ENCODE results near the gene PHF20.

Gene PHF20

GRCh38 chr20:35731469-35731788 is 40.4 kb upstream of the PHF20 start:
- H3K4me1 ChIP-seq (ENCODE audit: control insufficient read depth, insufficient read depth, low read length) = no peaks in the 10 kb centered on the region
- no peaks in the 10 kb centered on the region for H3K27me3 ChIP-seq (ENCODE audit: control insufficient read depth, insufficient read depth, low read length)
- no CpG with 5 or more reads among the region's 2 CpGs for WGBS (ENCODE audit: insufficient coverage, insufficient read length)
- no peak overlapping the region for H3K27ac ChIP-seq (ENCODE audit: low read length)
- H3K9me3 ChIP-seq (ENCODE audit: control insufficient read depth, insufficient read depth, low read length) = no peaks in the 10 kb centered on the region
- no peak for DNase-seq (ENCODE audit: low read depth, low spot score)
- peaks cover 40% of the 10 kb centered on the region for H3K36me3 ChIP-seq (ENCODE audit: control insufficient read depth, insufficient read depth, low read length)
- no peak overlapping the region for H3K4me3 ChIP-seq (ENCODE audit: low read length)

DNA sequence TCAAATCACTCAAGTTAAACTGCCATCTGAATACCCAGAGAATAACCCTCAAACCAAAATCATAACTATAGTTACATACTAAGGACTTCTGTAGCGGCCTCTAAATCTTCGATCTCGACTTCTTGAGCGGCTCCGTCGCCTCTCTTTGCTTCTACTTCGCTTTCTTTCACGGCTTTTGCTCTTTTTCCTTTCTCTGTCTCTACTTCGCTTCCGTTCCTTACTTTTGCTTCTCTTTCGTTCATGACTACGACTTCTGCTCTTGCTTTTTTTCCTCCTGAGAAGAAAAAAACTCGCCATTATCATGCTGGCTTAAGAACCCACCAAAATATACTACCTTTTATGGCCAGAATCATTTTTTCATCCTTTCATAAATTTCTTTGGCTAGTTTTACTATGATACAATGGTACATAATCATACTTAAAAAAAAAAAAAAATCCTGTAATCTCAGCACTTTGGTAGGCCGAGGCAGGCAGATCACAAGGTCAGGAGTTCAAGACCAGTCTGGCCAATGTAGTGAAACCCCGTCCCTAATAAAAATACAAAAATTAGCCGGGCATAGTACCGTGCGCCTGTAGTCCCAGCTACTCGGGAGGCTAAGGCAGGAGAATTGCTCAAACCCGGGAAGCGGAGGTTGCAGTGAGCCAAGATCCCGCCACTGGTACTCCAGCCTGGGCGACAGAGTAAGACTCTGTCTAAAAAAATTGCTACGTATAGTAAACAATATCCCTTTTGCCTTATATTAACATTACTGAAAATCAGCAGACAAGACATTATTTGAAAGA is 39.8 kb upstream of the PHF20 start:
- H3K27ac ChIP-seq (ENCODE audit: low read length) = no peak overlapping the region
- H3K4me3 ChIP-seq (ENCODE audit: low read length) = no peak overlapping the region

GRCh38 chr20:35732644-35732982 is 39.2 kb upstream of the PHF20 start:
- no peaks in the 10 kb centered on the region for H3K9me3 ChIP-seq (ENCODE audit: control insufficient read depth, insufficient read depth, low read length)
- no peak overlapping the region for H3K4me3 ChIP-seq (ENCODE audit: low read length)
- H3K36me3 ChIP-seq (ENCODE audit: control insufficient read depth, insufficient read depth, low read length) = peaks cover 32% of the 10 kb centered on the region
- H3K27ac ChIP-seq (ENCODE audit: low read length) = no peak overlapping the region
- WGBS (ENCODE audit: insufficient coverage, insufficient read length) = no CpG with 5 or more reads among the region's 1 CpG
- DNase-seq (ENCODE audit: low read depth, low spot score) = no peak
- no peaks in the 10 kb centered on the region for H3K4me1 ChIP-seq (ENCODE audit: control insufficient read depth, insufficient read depth, low read length)
- no peaks in the 10 kb centered on the region for H3K27me3 ChIP-seq (ENCODE audit: control insufficient read depth, insufficient read depth, low read length)

More for the DNA sequence above, 39.8 kb upstream of the PHF20 start:
- Histone ChIP-seq H3K4me1 (ENCODE audit: control insufficient read depth, insufficient read depth, low read length) (no peaks in the 10 kb centered on the region), H3K27me3 (ENCODE audit: control insufficient read depth, insufficient read depth, low read length) (no peaks in the 10 kb centered on the region), H3K36me3 (ENCODE audit: control insufficient read depth, insufficient read depth, low read length) (peaks cover 35% of the 10 kb centered on the region), H3K9me3 (ENCODE audit: control insufficient read depth, insufficient read depth, low read length) (no peaks in the 10 kb centered on the region)
- WGBS (ENCODE audit: insufficient coverage, insufficient read length) = no CpG with 5 or more reads among the region's 24 CpGs
- no peak for DNase-seq (ENCODE audit: low read depth, low spot score)

GRCh38 chr20:35734374-35734773 is 37.4 kb upstream of the PHF20 start:
- Histone ChIP-seq H3K4me1 (ENCODE audit: control insufficient read depth, insufficient read depth, low read length) (no peaks in the 10 kb centered on the region), H3K4me3 (ENCODE audit: low read length) (no peak overlapping the region)

GRCh38 chr20:35734777-35735649 is 36.8 kb upstream of the PHF20 start:
- no peaks in the 10 kb centered on the region for H3K9me3 ChIP-seq (ENCODE audit: control insufficient read depth, insufficient read depth, low read length)
- no peak overlapping the region for H3K4me3 ChIP-seq (ENCODE audit: low read length)
- no peaks in the 10 kb centered on the region for H3K4me1 ChIP-seq (ENCODE audit: control insufficient read depth, insufficient read depth, low read length)
- no CpG with 5 or more reads among the region's 4 CpGs for WGBS (ENCODE audit: insufficient coverage, insufficient read length)
- H3K27ac ChIP-seq (ENCODE audit: low read length) = no peak overlapping the region
- no peak for DNase-seq (ENCODE audit: low read depth, low spot score)
- no peaks in the 10 kb centered on the region for H3K27me3 ChIP-seq (ENCODE audit: control insufficient read depth, insufficient read depth, low read length)
- peaks cover 30% of the 10 kb centered on the region; the same call in 1 of the 2 replicates for H3K36me3 ChIP-seq (ENCODE audit: control insufficient read depth, insufficient read depth, low read length)

More at GRCh38 chr20:35734374-35734773, 37.4 kb upstream of the PHF20 start:
- H3K9me3 ChIP-seq (ENCODE audit: control insufficient read depth, insufficient read depth, low read length) = no peaks in the 10 kb centered on the region
- no peak overlapping the region for H3K27ac ChIP-seq (ENCODE audit: low read length)
- H3K36me3 ChIP-seq (ENCODE audit: control insufficient read depth, insufficient read depth, low read length) = peaks cover 32% of the 10 kb centered on the region; the same call in 1 of the 2 replicates
- no peak for DNase-seq (ENCODE audit: low read depth, low spot score)
- H3K27me3 ChIP-seq (ENCODE audit: control insufficient read depth, insufficient read depth, low read length) = no peaks in the 10 kb centered on the region

GRCh38 chr20:35735826-35736470 is 35.9 kb upstream of the PHF20 start:
- Histone ChIP-seq H3K4me1 (ENCODE audit: control insufficient read depth, insufficient read depth, low read length) (no peaks in the 10 kb centered on the region), H3K27me3 (ENCODE audit: control insufficient read depth, insufficient read depth, low read length) (no peaks in the 10 kb centered on the region), H3K4me3 (ENCODE audit: low read length) (no peak overlapping the region), H3K36me3 (ENCODE audit: control insufficient read depth, insufficient read depth, low read length) (peaks cover 30% of the 10 kb centered on the region; the same call in 1 of the 2 replicates), H3K9me3 (ENCODE audit: control insufficient read depth, insufficient read depth, low read length) (no peaks in the 10 kb centered on the region), H3K27ac (ENCODE audit: low read length) (no peak overlapping the region)
- DNase-seq (ENCODE audit: low read depth, low spot score) = no peak
- WGBS (ENCODE audit: insufficient coverage, insufficient read length) = no CpG with 5 or more reads among the region's 7 CpGs

GRCh38 chr20:35737865-35738333 is 33.9 kb upstream of the PHF20 start:
- Histone ChIP-seq H3K36me3 (ENCODE audit: control insufficient read depth, insufficient read depth, low read length) (peaks cover 24% of the 10 kb centered on the region; the same call in 1 of the 2 replicates), H3K4me3 (ENCODE audit: low read length) (no peak overlapping the region), H3K9me3 (ENCODE audit: control insufficient read depth, insufficient read depth, low read length) (no peaks in the 10 kb centered on the region), H3K27me3 (ENCODE audit: control insufficient read depth, insufficient read depth, low read length) (no peaks in the 10 kb centered on the region), H3K4me1 (ENCODE audit: control insufficient read depth, insufficient read depth, low read length) (no peaks in the 10 kb centered on the region), H3K27ac (ENCODE audit: low read length) (no peak overlapping the region)
- no CpG with 5 or more reads among the region's 15 CpGs for WGBS (ENCODE audit: insufficient coverage, insufficient read length)
- DNase-seq (ENCODE audit: low read depth, low spot score) = no peak

GRCh38 chr20:35738410-35739179 is 33.2 kb upstream of the PHF20 start:
- Histone ChIP-seq H3K27ac (ENCODE audit: low read length) (no peak overlapping the region), H3K36me3 (ENCODE audit: control insufficient read depth, insufficient read depth, low read length) (peaks cover 21% of the 10 kb centered on the region; the same call in 1 of the 2 replicates), H3K4me3 (ENCODE audit: low read length) (no peak overlapping the region), H3K4me1 (ENCODE audit: control insufficient read depth, insufficient read depth, low read length) (no peaks in the 10 kb centered on the region), H3K27me3 (ENCODE audit: control insufficient read depth, insufficient read depth, low read length) (no peaks in the 10 kb centered on the region), H3K9me3 (ENCODE audit: control insufficient read depth, insufficient read depth, low read length) (no peaks in the 10 kb centered on the region)
- no CpG with 5 or more reads among the region's 4 CpGs for WGBS (ENCODE audit: insufficient coverage, insufficient read length)
- DNase-seq (ENCODE audit: low read depth, low spot score) = no peak

- H3K27me3 ChIP-seq (ENCODE audit: control insufficient read depth, insufficient read depth, low read length) = no peaks in the 10 kb centered on the region
- H3K4me1 ChIP-seq (ENCODE audit: control insufficient read depth, insufficient read depth, low read length) = no peaks in the 10 kb centered on the region
- no peak for DNase-seq (ENCODE audit: low read depth, low spot score)
- peaks cover 16% of the 10 kb centered on the region; the same call in 1 of the 2 replicates for H3K36me3 ChIP-seq (ENCODE audit: control insufficient read depth, insufficient read depth, low read length)
- H3K4me3 ChIP-seq (ENCODE audit: low read length) = no peak overlapping the region
- no peak overlapping the region for H3K27ac ChIP-seq (ENCODE audit: low read length)
- no peaks in the 10 kb centered on the region for H3K9me3 ChIP-seq (ENCODE audit: control insufficient read depth, insufficient read depth, low read length)
- WGBS (ENCODE audit: insufficient coverage, insufficient read length) = 100% methylated on average over 1 of the region's 7 CpGs
Observed at GRCh38 chr20:35739294-35740163, 32.3 kb upstream of the PHF20 start.
